IMR-90 (cell line): ENCODE results near the gene CARMIL1. TPM values are rescaled to one million over a fixed set of nuclear protein-coding genes. Genes with fewer than 3 reads are reported as not detected.

ENCODE experiments used
- ATAC-seq: fragments of 200-7000 bp; cut with Tn5 transposase; 2 replicates; pipeline ENCODE4 v1.9.1; 2020; ENCODE audit warnings: low read depth, mild to moderate bottlenecking, moderate library complexity
- BruUV-seq: library from RNA; stranded (reverse); fragments of 400-500 nt; replicated peaks from 2 replicates; lab custom pipeline; 2021; lab: Mats Ljungman, UMichigan
- CTCF ChIA-PET: fragments of 300-600 bp; formaldehyde crosslinking; extraction: SDS; loops from one replicate; lab custom pipeline; 2021; ENCODE audit warnings: antibody characterized with exemption; lab: Yijun Ruan, JAX
- POLR2A ChIA-PET: fragments of 300-600 bp; sonication (Branson Sonifier 250); formaldehyde crosslinking; loops from one replicate; lab custom pipeline; 2022; ENCODE audit warnings: antibody characterized with exemption; ENCODE audit not compliant: unreplicated experiment; lab: Charles Lee
- DNase-seq: peaks from one replicate; pipeline ENCODE4 v3.0.0; 2013
- H2AFZ ChIP-seq: replicated peaks from 2 replicates; pipeline ENCODE3; 2013; ENCODE audit warnings: low read length, mild to moderate bottlenecking; ENCODE audit not compliant: poor library complexity
- H2AK5ac ChIP-seq: 2 replicates; pipeline ENCODE4 v1.6.1; 2013; ENCODE audit warnings: low read depth, low read length, inconsistent platforms
- H2AK9ac ChIP-seq: replicated peaks from 2 replicates; pipeline ENCODE3; 2013; ENCODE audit warnings: mild to moderate bottlenecking, low read depth, low read length, moderate library complexity; ENCODE audit not compliant: poor library complexity
- H2BK120ac ChIP-seq: 2 replicates; pipeline ENCODE4 v1.6.1; 2013; ENCODE audit warnings: low read depth, low read length, inconsistent platforms
- H2BK15ac ChIP-seq: 3 replicates; pipeline ENCODE4 v1.6.1; 2013; ENCODE audit warnings: low read depth, low read length, inconsistent platforms
- H2BK20ac ChIP-seq: 2 replicates; pipeline ENCODE4 v1.6.1; 2013; ENCODE audit warnings: low read depth, mild to moderate bottlenecking, inconsistent platforms, low read length, moderate library complexity
- H2BK5ac ChIP-seq: 2 replicates; pipeline ENCODE4 v1.6.1; 2013; ENCODE audit warnings: mild to moderate bottlenecking, low read depth, low read length, inconsistent platforms; ENCODE audit not compliant: poor library complexity, severe bottlenecking
- H3K14ac ChIP-seq: replicated peaks from 2 replicates; pipeline ENCODE4 v1.6.1; 2013; ENCODE audit warnings: low read depth, low read length, inconsistent platforms
- H3K18ac ChIP-seq: 2 replicates; pipeline ENCODE4 v1.6.1; 2013; ENCODE audit warnings: low read depth, low read length, control low read depth
- H3K23ac ChIP-seq: 2 replicates; pipeline ENCODE4 v1.6.1; 2013; ENCODE audit warnings: low read depth, low read length, inconsistent platforms
- H3K27ac ChIP-seq: 2 replicates; pipeline ENCODE4 v1.5.1; 2013; ENCODE audit warnings: mild to moderate bottlenecking, control low read depth, low read length; ENCODE audit not compliant: insufficient read depth
- H3K27me3 ChIP-seq: 2 replicates; pipeline ENCODE4 v1.6.1; 2013; ENCODE audit warnings: low read length; ENCODE audit not compliant: control insufficient read depth, insufficient read depth
- H3K36me3 ChIP-seq: 2 replicates; pipeline ENCODE4 v1.6.1; 2013; ENCODE audit warnings: low read length, mixed read lengths; ENCODE audit not compliant: control insufficient read depth, insufficient read depth
- H3K4ac ChIP-seq: 2 replicates; pipeline ENCODE4 v1.6.1; 2013; ENCODE audit warnings: low read depth, low read length, inconsistent platforms
- H3K4me1 ChIP-seq: 2 replicates; pipeline ENCODE4 v1.6.1; 2013; ENCODE audit warnings: low read length, mixed read lengths; ENCODE audit not compliant: control insufficient read depth, insufficient read depth
- H3K4me2 ChIP-seq: 2 replicates; pipeline ENCODE4 v1.6.1; 2013; ENCODE audit warnings: low read depth, mild to moderate bottlenecking, control low read depth, low read length, moderate library complexity
- H3K4me3 ChIP-seq: 2 replicates; pipeline ENCODE4 v1.5.1; 2013; ENCODE audit warnings: low read depth, mild to moderate bottlenecking, control low read depth, low read length, moderate library complexity; ENCODE audit not compliant: insufficient read depth
- H3K56ac ChIP-seq: 2 replicates; pipeline ENCODE4 v1.6.1; 2013; ENCODE audit warnings: low read length, inconsistent platforms; ENCODE audit not compliant: insufficient read depth; ENCODE audit errors: extremely low read depth
- H3K79me1 ChIP-seq, 2 experiments: 2 replicates each; pipeline ENCODE4 v1.6.1; 2013; ENCODE audit warnings: low read length in 2 of 2, inconsistent platforms in 1 of 2, low read depth in 1 of 2
- H3K9ac ChIP-seq: 2 replicates; pipeline ENCODE4 v1.6.1; 2013; ENCODE audit warnings: low read depth, low read length, control low read depth
- H3K9me1 ChIP-seq: 2 replicates; pipeline ENCODE4 v1.6.1; 2013; ENCODE audit warnings: low read length, inconsistent platforms; ENCODE audit not compliant: insufficient read depth
- H3K9me3 ChIP-seq: 2 replicates; pipeline ENCODE4 v1.6.1; 2013; ENCODE audit warnings: low read length; ENCODE audit not compliant: control insufficient read depth, insufficient read depth
- H4K20me1 ChIP-seq: 2 replicates; pipeline ENCODE4 v1.6.1; 2013; ENCODE audit warnings: low read length, inconsistent platforms; ENCODE audit not compliant: insufficient read depth
- H4K5ac ChIP-seq: 2 replicates; pipeline ENCODE4 v1.6.1; 2013; ENCODE audit warnings: mild to moderate bottlenecking, low read depth, low read length, control low read depth
- H4K8ac ChIP-seq, 2 experiments: 2 replicates each; pipeline ENCODE4 v1.6.1; 2013; ENCODE audit warnings: low read depth in 2 of 2, low read length in 2 of 2, control low read depth in 1 of 2, inconsistent platforms in 1 of 2
- H4K91ac ChIP-seq: 2 replicates; pipeline ENCODE4 v1.6.1; 2013; ENCODE audit warnings: low read depth, low read length, inconsistent platforms; ENCODE audit not compliant: insufficient read depth
- BHLHE40 ChIP-seq: fragments of 150-350 bp; IDR thresholded peaks from 2 replicates; pipeline ENCODE4 v1.6.1; 2016; ENCODE audit warnings: mild to moderate bottlenecking, low read depth, low read length
- CEBPB ChIP-seq: IDR thresholded peaks from 2 replicates; pipeline ENCODE4 v1.6.1; 2012; ENCODE audit warnings: low read depth, low read length, improper control_type of control experiment
- CHD1 ChIP-seq: IDR thresholded peaks from 2 replicates; pipeline ENCODE4 v1.6.1; 2012; ENCODE audit warnings: low read depth, low read length, improper control_type of control experiment
- CTCF ChIP-seq: conservative IDR thresholded peaks from 2 replicates; pipeline ENCODE4 v1.5.1; 2012; ENCODE audit warnings: mild to moderate bottlenecking, low read depth, low read length, improper control_type of control experiment
- ELK1 ChIP-seq: fragments of 150-350 bp; IDR thresholded peaks from 2 replicates; pipeline ENCODE4 v1.6.1; 2016; ENCODE audit warnings: low read depth, mild to moderate bottlenecking, low read length, moderate library complexity, borderline replicate concordance
- FOS ChIP-seq: fragments of 150-350 bp; IDR thresholded peaks from 2 replicates; pipeline ENCODE4 v1.6.1; 2016; ENCODE audit warnings: low read depth, low read length
- MAFK ChIP-seq: IDR thresholded peaks from 2 replicates; pipeline ENCODE4 v1.6.1; 2012; ENCODE audit warnings: low read depth, low read length, improper control_type of control experiment
- MAZ ChIP-seq: IDR thresholded peaks from 2 replicates; pipeline ENCODE4 v1.6.1; 2012; ENCODE audit warnings: low read depth, mild to moderate bottlenecking, low read length, improper control_type of control experiment, moderate library complexity, borderline replicate concordance
- MXI1 ChIP-seq: IDR thresholded peaks from 2 replicates; pipeline ENCODE4 v1.6.1; 2012; ENCODE audit warnings: low read depth, mild to moderate bottlenecking, low read length, moderate library complexity, borderline replicate concordance
- NFE2L2 ChIP-seq: fragments of 150-350 bp; IDR thresholded peaks from 2 replicates; pipeline ENCODE4 v1.6.1; 2016; ENCODE audit warnings: low read depth, mild to moderate bottlenecking, low read length
- POLR2A ChIP-seq: IDR thresholded peaks from 2 replicates; pipeline ENCODE4 v1.6.1; 2012; ENCODE audit warnings: mild to moderate bottlenecking, low read depth, low read length
- RAD21 ChIP-seq: IDR thresholded peaks from 2 replicates; pipeline ENCODE4 v1.6.1; 2012; ENCODE audit warnings: low read length, improper control_type of control experiment
- RCOR1 ChIP-seq: IDR thresholded peaks from 2 replicates; pipeline ENCODE4 v1.6.1; 2012; ENCODE audit warnings: mild to moderate bottlenecking, low read length, improper control_type of control experiment; ENCODE audit not compliant: insufficient replicate concordance
- RFX5 ChIP-seq: IDR thresholded peaks from 2 replicates; pipeline ENCODE4 v1.8.0; 2012; ENCODE audit warnings: low read depth, mild to moderate bottlenecking, low read length, moderate library complexity
- SMC3 ChIP-seq: fragments of 150-350 bp; IDR thresholded peaks from 2 replicates; pipeline ENCODE4 v1.6.1; 2016; ENCODE audit warnings: low read depth, mild to moderate bottlenecking, antibody characterized with exemption, low read length, moderate library complexity
- USF2 ChIP-seq: fragments of 150-350 bp; IDR thresholded peaks from 2 replicates; pipeline ENCODE4 v1.6.1; 2017; ENCODE audit warnings: mild to moderate bottlenecking, antibody characterized with exemption, low read length, low read depth
- WGBS, 2 experiments: methylation state at CpG; one replicate each; pipeline versions ENCODE4 v1.1.5 to v1.1.7; 2013; ENCODE audit warnings: missing lambda C conversion rate in 2 of 2; ENCODE audit not compliant: insufficient read length in 1 of 2; ENCODE audit errors: extremely low coverage in 2 of 2; 5-methylcytosine and 5-hydroxymethylcytosine counted together
- dilution Hi-C: fragments of 300-500 bp; cut with HindIII; formaldehyde crosslinking; loops from one replicate; pipeline ENCODE4 v1.14.3; 2018; ENCODE audit warnings: low sequenced_read_pairs; ENCODE audit not compliant: unreplicated experiment
- in situ Hi-C: fragments of 300-500 bp; cut with MboI; formaldehyde crosslinking; loops from 3 replicates; pipeline ENCODE4 v1.14.3; 2019; ENCODE audit warnings: low sequenced_read_pairs, inconsistent platforms, mixed read lengths
- intact Hi-C: fragments of 100-400 bp; cut with micrococcal nuclease; formaldehyde crosslinking; loops from 2 replicates; pipeline ENCODE4 v1.10.0; 2022
- polyA plus RNA-seq, 3 experiments: library from polyadenylated mRNA; depleted of rRNA; stranded (reverse); fragments of >200 nt; gene quantifications; 2 replicates each; pipeline ENCODE4 v1.2.3, GENCODE V29; 2012; ENCODE audit warnings: low replicate concordance in 1 of 3
- total RNA-seq: library from RNA; depleted of rRNA; stranded (reverse); fragments of >200 nt; gene quantifications from 2 replicates; pipeline ENCODE4 v1.2.3, GENCODE V29; 2012

CARMIL1 gene
- total and polyA plus RNA-seq, 2 of the 4 experiments (the other 2 are of a cell fraction): 1.3 to 2.9 TPM

- no peak overlapping the region for H3K4me3 ChIP-seq
- ATAC-seq (no peak), DNase-seq (no peak)
- no peaks in the 10 kb centered on the region for H3K27me3 ChIP-seq
- no peaks in the 10 kb centered on the region for H3K36me3 ChIP-seq
- H3K9me1 ChIP-seq: no peaks in the 10 kb centered on the region
- no peak overlapping the region for H3K4ac ChIP-seq
- no peak overlapping the region for H4K8ac ChIP-seq
- H3K9me3 ChIP-seq: no peaks in the 10 kb centered on the region
- no peak overlapping the region for H3K14ac ChIP-seq
- POLR2A ChIA-PET: no interaction called here
- H2AFZ ChIP-seq: no peak overlapping the region
- H4K5ac ChIP-seq: no peak overlapping the region
- H3K9ac ChIP-seq: no peak overlapping the region
- no TSS peak for BruUV-seq
- H4K20me1 ChIP-seq: no peaks in the 10 kb centered on the region
- no peak overlapping the region for H4K91ac ChIP-seq
- no peak overlapping the region for H3K18ac ChIP-seq
- TF ChIP-seq POLR2A: no peak
- TF ChIP-seq CHD1: no peak
- no peak for TF ChIP-seq RAD21
- no peak for TF ChIP-seq NFE2L2
- no peak for TF ChIP-seq BHLHE40
- TF ChIP-seq SMC3: no peak
- TF ChIP-seq MAZ: no peak
- TF ChIP-seq CEBPB: no peak
- no peak for TF ChIP-seq RCOR1
- TF ChIP-seq USF2: no peak
- no peak for TF ChIP-seq CTCF
- TF ChIP-seq MXI1: no peak
- no peak for TF ChIP-seq MAFK
- TF ChIP-seq FOS: no peak
- TF ChIP-seq ELK1: no peak
- no peak for TF ChIP-seq RFX5
- no peaks in the 10 kb centered on the region for H3K79me1 ChIP-seq
- intact Hi-C loops (no loop called here), in situ Hi-C loops (no loop called here), dilution Hi-C loops (no loop called here)
- no peak overlapping the region for H2BK5ac ChIP-seq
- H3K56ac ChIP-seq: no peak overlapping the region
- no peak overlapping the region for H2BK120ac ChIP-seq
- CTCF ChIA-PET: interaction anchor here (0.7 kb wide), 1 partner anchor 240 kb away, joined by 3 read pairs; no protein-coding TSS in a partner anchor
- no peak overlapping the region for H2BK20ac ChIP-seq
- no peaks in the 10 kb centered on the region for H3K4me1 ChIP-seq
- H3K4me2 ChIP-seq: no peak overlapping the region
- H2AK9ac ChIP-seq: no peak overlapping the region
- WGBS, 2 experiments: no CpG with 5 or more reads among the region's 8 CpGs
- H2AK5ac ChIP-seq: no peak overlapping the region
- no peak overlapping the region for H2BK15ac ChIP-seq
- no peak overlapping the region for H3K23ac ChIP-seq
- H3K27ac ChIP-seq: no peak overlapping the region
Measured at GRCh38 chr6:25497383-25498040, 218.3 kb downstream of the CARMIL1 start.
